CD14-positive monocyte (primary cell): Measurements from ENCODE around the gene HDAC4. TPM values are rescaled to one million over a fixed set of nuclear protein-coding genes. Genes with fewer than 3 reads are reported as not detected.

Experiments
- DNase-seq, 3 donors: peaks; one replicate each; pipeline ENCODE4 v3.0.0-alpha.2; 2011 to 2022
- H2AFZ ChIP-seq: 2 replicates; pipeline ENCODE4 v1.6.0; 2012; ENCODE audit warnings: mild to moderate bottlenecking, low read depth, low read length, inconsistent platforms; ENCODE audit not compliant: insufficient read depth, poor library complexity, severe bottlenecking
- H3K27ac ChIP-seq, 2 donors: 1 replicate in 1 of 2; 2 replicates in 1 of 2; pipeline ENCODE4 v1.5.1; 2012 to 2013; ENCODE audit warnings: low read length in 2 of 2, control low read depth in 1 of 2, inconsistent platforms in 1 of 2, low read depth in 1 of 2, mild to moderate bottlenecking in 1 of 2
- H3K27me3 ChIP-seq, 2 donors: one replicate each; pipeline versions ENCODE4 v1.6.0 to v1.6.1; 2011 to 2013; ENCODE audit warnings: low read length in 2 of 2; ENCODE audit not compliant: control insufficient read depth in 2 of 2, insufficient read depth in 2 of 2
- H3K36me3 ChIP-seq, 2 donors: replicated peaks in 1 of 2; 1 replicate in 1 of 2; 2 replicates in 1 of 2; pipeline versions ENCODE4 v1.5.1 to v1.6.1; 2012 to 2013; ENCODE audit warnings: low read length in 2 of 2, control low read depth in 1 of 2, inconsistent platforms in 1 of 2, mild to moderate bottlenecking in 1 of 2; ENCODE audit not compliant: insufficient read depth in 2 of 2, control insufficient read depth in 1 of 2
- H3K4me1 ChIP-seq, 2 donors: 1 replicate in 1 of 2; 2 replicates in 1 of 2; pipeline versions ENCODE4 v1.5.1 to v1.6.1; 2012 to 2013; ENCODE audit warnings: low read length in 2 of 2, control low read depth in 1 of 2, inconsistent platforms in 1 of 2, mild to moderate bottlenecking in 1 of 2, moderate library complexity in 1 of 2; ENCODE audit not compliant: insufficient read depth in 2 of 2, control insufficient read depth in 1 of 2
- H3K4me2 ChIP-seq: replicated peaks from 2 replicates; pipeline ENCODE3; 2012; ENCODE audit warnings: low read length, moderate library complexity, mild to moderate bottlenecking; ENCODE audit not compliant: poor library complexity, severe bottlenecking; ENCODE audit errors: extremely low read depth
- H3K4me3 ChIP-seq, 3 experiments: fragments of 200-600 bp in 1 of 3; sonication (generic) in 1 of 3; replicated peaks in 1 of 3; 1 replicate in 2 of 3; 2 replicates in 1 of 3; pipeline ENCODE4 v1.5.1; 2011 to 2013; ENCODE audit warnings: low read length in 3 of 3, mild to moderate bottlenecking in 3 of 3, control low read depth in 2 of 3, low read depth in 2 of 3, inconsistent platforms in 1 of 3, moderate library complexity in 1 of 3
- H3K79me2 ChIP-seq: 2 replicates; pipeline ENCODE4 v1.6.0; 2012; ENCODE audit warnings: mild to moderate bottlenecking, control low read depth, inconsistent platforms, low read length, moderate library complexity; ENCODE audit not compliant: insufficient read depth
- H3K9ac ChIP-seq: 2 replicates; pipeline ENCODE4 v1.6.0; 2017; ENCODE audit warnings: low read length, mild to moderate bottlenecking; ENCODE audit not compliant: insufficient read depth, poor library complexity, severe bottlenecking
- H3K9me3 ChIP-seq, 2 donors: replicated peaks in 1 of 2; 1 replicate in 1 of 2; 2 replicates in 1 of 2; pipeline versions ENCODE4 v1.5.1 to v1.6.1; 2012 to 2013; ENCODE audit warnings: low read length in 2 of 2, control low read depth in 1 of 2; ENCODE audit not compliant: control insufficient read depth in 1 of 2, insufficient read depth in 1 of 2
- H4K20me1 ChIP-seq: 2 replicates; pipeline ENCODE4 v1.6.0; 2012; ENCODE audit warnings: mild to moderate bottlenecking, low read length, control low read depth, moderate library complexity; ENCODE audit not compliant: insufficient read depth
- H3K27ac Mint-ChIP-seq, 7 donors: one replicate each; pipeline ENCODE4 v1.8.0; 2020; ENCODE audit warnings: mild to moderate bottlenecking in 7 of 7, mixed read lengths in 7 of 7, moderate library complexity in 6 of 7, inconsistent platforms in 2 of 7
- H3K27me3 Mint-ChIP-seq, 3 donors: one replicate each; pipeline ENCODE4 v1.8.0; 2021 to 2022; ENCODE audit warnings: low read depth in 3 of 3, mild to moderate bottlenecking in 3 of 3, mixed read lengths in 3 of 3, moderate library complexity in 3 of 3, inconsistent platforms in 1 of 3
- H3K36me3 Mint-ChIP-seq, 2 donors: one replicate each; pipeline ENCODE4 v1.8.0; 2020; ENCODE audit warnings: mixed read lengths in 2 of 2, inconsistent platforms in 1 of 2, mild to moderate bottlenecking in 1 of 2
- H3K4me1 Mint-ChIP-seq: one replicate; pipeline ENCODE4 v1.8.0; 2020; ENCODE audit warnings: mild to moderate bottlenecking, mixed read lengths
- H3K4me3 Mint-ChIP-seq, 2 donors: one replicate each; pipeline ENCODE4 v1.8.0; 2020; ENCODE audit warnings: mild to moderate bottlenecking in 2 of 2, mixed read lengths in 2 of 2, moderate library complexity in 1 of 2
- H3K9me3 Mint-ChIP-seq, 7 donors: one replicate each; pipeline ENCODE4 v1.8.0; 2020 to 2022; ENCODE audit warnings: mixed read lengths in 7 of 7, mild to moderate bottlenecking in 6 of 7, moderate library complexity in 6 of 7, inconsistent platforms in 2 of 7
- WGBS: methylation state at CpG from one replicate; pipeline ENCODE4 v1.1.5; 2013; ENCODE audit warnings: missing lambda C conversion rate; ENCODE audit not compliant: insufficient coverage; 5-methylcytosine and 5-hydroxymethylcytosine counted together
- intact Hi-C, 2 donors: fragments of 100-400 bp; cut with micrococcal nuclease; formaldehyde crosslinking; loops; one replicate each; pipeline versions ENCODE4 v1.15.0 to v1.15.1; 2023
- polyA plus RNA-seq, 3 donors: library from polyadenylated mRNA; depleted of rRNA in 1 of 3; unstranded in 2 of 3; stranded (reverse) in 1 of 3; fragments of 300-500 nt in 2 of 3; fragments of >200 nt in 1 of 3; fragmentation: Illumina TruSeq in 2 of 3; gene quantifications; 1 replicate in 2 of 3; 2 replicates in 1 of 3; pipeline ENCODE4 v1.2.3, GENCODE V29; 2012 to 2021
- TF ChIP-seq, protein P1 (sequence below): fragments of 200-600 bp; IDR thresholded peaks from one replicate; pipeline ENCODE4 v1.8.0; 2022; ENCODE audit warnings: antibody characterized with exemption, mild to moderate bottlenecking

Gene HDAC4
- polyA plus RNA-seq, 3 donors, result 3.3 to 23.0 (median 4.5) TPM

DNA sequence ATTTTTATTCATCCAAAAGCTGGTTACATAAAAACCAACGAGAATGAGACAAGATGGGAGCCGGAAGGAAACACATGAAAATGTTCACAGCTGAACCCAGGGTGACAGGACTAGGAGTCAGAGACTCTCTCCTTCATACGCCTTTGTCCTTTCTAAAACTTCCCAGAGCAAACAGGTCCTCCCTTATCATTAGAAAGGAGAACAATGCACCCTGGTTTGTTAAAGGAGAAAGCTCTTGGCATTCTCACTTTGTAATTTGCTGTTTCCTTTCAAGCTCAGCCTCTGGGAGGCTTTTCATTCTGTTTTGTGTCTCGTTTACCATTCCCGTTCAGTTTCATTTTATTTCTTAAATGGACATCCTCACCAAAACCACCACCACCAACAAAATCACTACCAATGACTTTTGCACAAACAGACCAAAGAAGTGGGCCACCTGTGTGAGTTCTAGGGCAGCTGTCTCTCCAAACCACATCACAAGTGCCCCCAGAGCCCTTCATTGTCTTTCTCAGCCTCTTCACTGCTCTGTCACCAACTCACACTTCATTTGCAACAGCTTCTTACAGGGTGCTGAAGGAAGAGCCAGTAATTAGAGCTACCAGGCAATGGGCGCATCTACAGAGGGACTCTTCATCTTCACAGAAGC lies 105.3 kb downstream of the HDAC4 start:
- no peak for DNase-seq

DNA sequence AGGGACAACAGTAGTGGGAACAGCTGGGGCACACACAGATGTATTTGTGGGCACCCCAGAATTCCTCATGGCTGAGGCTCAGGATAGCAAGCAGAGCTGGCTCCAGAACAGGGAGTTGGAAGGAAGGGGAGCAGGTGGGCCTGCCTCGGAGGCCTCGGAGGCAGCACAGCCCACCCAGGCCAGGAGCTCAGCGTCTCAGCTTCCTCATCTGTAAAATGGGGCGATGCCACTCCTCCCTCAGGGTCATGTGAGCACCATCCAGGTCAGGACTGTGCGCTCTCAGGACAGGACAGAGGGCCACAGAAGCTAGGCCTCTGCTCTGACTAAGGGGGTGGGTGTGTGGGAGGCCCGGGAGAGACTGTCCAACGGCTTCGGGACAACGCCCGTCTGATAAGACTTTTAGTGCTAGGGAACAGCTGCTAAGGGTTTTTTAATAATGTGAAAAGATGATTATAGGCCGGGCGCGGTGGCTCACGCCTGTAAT lies 106.2 kb downstream of the HDAC4 start:
- no peak overlapping the region for H3K4me3 ChIP-seq
- TF ChIP-seq, protein P1, sequence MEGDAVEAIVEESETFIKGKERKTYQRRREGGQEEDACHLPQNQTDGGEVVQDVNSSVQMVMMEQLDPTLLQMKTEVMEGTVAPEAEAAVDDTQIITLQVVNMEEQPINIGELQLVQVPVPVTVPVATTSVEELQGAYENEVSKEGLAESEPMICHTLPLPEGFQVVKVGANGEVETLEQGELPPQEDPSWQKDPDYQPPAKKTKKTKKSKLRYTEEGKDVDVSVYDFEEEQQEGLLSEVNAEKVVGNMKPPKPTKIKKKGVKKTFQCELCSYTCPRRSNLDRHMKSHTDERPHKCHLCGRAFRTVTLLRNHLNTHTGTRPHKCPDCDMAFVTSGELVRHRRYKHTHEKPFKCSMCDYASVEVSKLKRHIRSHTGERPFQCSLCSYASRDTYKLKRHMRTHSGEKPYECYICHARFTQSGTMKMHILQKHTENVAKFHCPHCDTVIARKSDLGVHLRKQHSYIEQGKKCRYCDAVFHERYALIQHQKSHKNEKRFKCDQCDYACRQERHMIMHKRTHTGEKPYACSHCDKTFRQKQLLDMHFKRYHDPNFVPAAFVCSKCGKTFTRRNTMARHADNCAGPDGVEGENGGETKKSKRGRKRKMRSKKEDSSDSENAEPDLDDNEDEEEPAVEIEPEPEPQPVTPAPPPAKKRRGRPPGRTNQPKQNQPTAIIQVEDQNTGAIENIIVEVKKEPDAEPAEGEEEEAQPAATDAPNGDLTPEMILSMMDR, result no peak
- H3K4me2 ChIP-seq, result no peak overlapping the region
- peaks cover 98% of the 10 kb centered on the region for H3K79me2 ChIP-seq
- 98% methylated on average over 7 of the region's 14 CpGs for WGBS
- H3K9me3 ChIP-seq, result no peaks in the 10 kb centered on the region
- DNase-seq, result no peak
- H3K36me3 ChIP-seq, result peaks cover 0 to 11% of the 10 kb centered on the region in 2 donors
- H3K27me3 ChIP-seq, result no peaks in the 10 kb centered on the region
- peak overlapping the region in 2 of 7 donors; percentile 58 to 79 for H3K27ac Mint-ChIP-seq
- peaks cover 10 to 13% of the 10 kb centered on the region in 2 donors for H3K36me3 Mint-ChIP-seq
- peaks cover 32% of the 10 kb centered on the region for H3K4me1 Mint-ChIP-seq
- H3K27ac ChIP-seq, result no peak overlapping the region
- H2AFZ ChIP-seq, result no peak overlapping the region
- H4K20me1 ChIP-seq, result peaks cover 20% of the 10 kb centered on the region
- no peak overlapping the region for H3K9ac ChIP-seq
- H3K27me3 Mint-ChIP-seq, result peaks cover 0 to 4% (median 0%) of the 10 kb centered on the region in 3 donors
- H3K4me1 ChIP-seq, result peaks cover under 1 to 8% of the 10 kb centered on the region in 2 donors
- H3K9me3 Mint-ChIP-seq, result no peaks in the 10 kb centered on the region
- no peak overlapping the region for H3K4me3 Mint-ChIP-seq
- intact Hi-C loops, result no loop called here

More for the DNA sequence above, 105.3 kb downstream of the HDAC4 start:
- intact Hi-C loops, result no loop called here
- Histone ChIP-seq H3K4me1 (peaks cover 0 to 5% of the 10 kb centered on the region in 2 donors), H3K27me3 (no peaks in the 10 kb centered on the region), H3K27ac (no peak overlapping the region), H3K79me2 (peaks cover 98% of the 10 kb centered on the region), H4K20me1 (peaks cover 20% of the 10 kb centered on the region), H3K36me3 (peaks cover 0 to 12% of the 10 kb centered on the region in 2 donors), H3K9me3 (no peaks in the 10 kb centered on the region), H3K4me2 (no peak overlapping the region), H3K9ac (no peak overlapping the region), H3K4me3 (no peak overlapping the region), H2AFZ (no peak overlapping the region)
- Mint-ChIP-seq H3K4me3 (no peak overlapping the region), H3K9me3 (no peaks in the 10 kb centered on the region), H3K27me3 (peaks cover 0 to 4% (median 0%) of the 10 kb centered on the region in 3 donors), H3K36me3 (peaks cover 16% of the 10 kb centered on the region in 2 donors), H3K4me1 (peaks cover 24% of the 10 kb centered on the region), H3K27ac (peak overlapping the region in 2 of 7 donors; percentile 27 to 37)
- TF ChIP-seq, protein P1, result no peak
- WGBS, result 87% methylated on average over 3 of the region's 6 CpGs
